Testis (tissue), 3 donors: ENCODE results near the gene ECHDC3. TPM values are rescaled to one million over a fixed set of nuclear protein-coding genes. Genes with fewer than 3 reads are reported as not detected.
A peak's percentile ranks its signal among the peaks of the same experiment; 100 is the strongest.

Source experiments
- DNase-seq: peaks from one replicate; pipeline ENCODE4 v3.0.0-alpha.2; 2019
- H3K27ac ChIP-seq, 2 donors: fragments of 200-600 bp; sonication (generic); one replicate each; pipeline ENCODE4 v1.5.1; 2019
- H3K27me3 ChIP-seq: fragments of 200-600 bp; sonication (generic); one replicate; pipeline ENCODE4 v1.5.1; 2019
- H3K36me3 ChIP-seq: fragments of 200-600 bp; sonication (generic); one replicate; pipeline ENCODE4 v1.5.1; 2017; ENCODE audit warnings: low read depth; ENCODE audit errors: missing control alignments
- H3K4me1 ChIP-seq: fragments of 200-600 bp; sonication (generic); one replicate; pipeline ENCODE4 v1.5.1; 2019
- H3K4me3 ChIP-seq, 2 donors: fragments of 200-600 bp; sonication (generic); one replicate each; pipeline ENCODE4 v1.5.1; 2017 to 2019
- H3K9me3 ChIP-seq: fragments of 200-600 bp; sonication (generic); one replicate; pipeline ENCODE4 v1.5.1; 2017
- CTCF ChIP-seq, 3 experiments: fragments of 450-650 bp in 2 of 3; fragments of 200-600 bp in 1 of 3; sonication (generic) in 1 of 3; IDR thresholded peaks; one replicate each; pipeline ENCODE4 v1.5.1; 2016 to 2019; ENCODE audit warnings: antibody characterized with exemption in 3 of 3, mild to moderate bottlenecking in 2 of 3, moderate library complexity in 1 of 3
- POLR2A ChIP-seq: fragments of 450-650 bp; IDR thresholded peaks from one replicate; pipeline ENCODE4 v1.6.1; 2017; ENCODE audit warnings: antibody characterized with exemption, mild to moderate bottlenecking, moderate library complexity
- WGBS, 2 donors: methylation state at CpG; one replicate each; pipeline ENCODE4 v1.1.5; 2018; 5-methylcytosine and 5-hydroxymethylcytosine counted together
- intact Hi-C: fragments of 100-400 bp; cut with DNase I; formaldehyde crosslinking; loops from one replicate; pipeline ENCODE4 v1.15.1; 2023; ENCODE audit warnings: low total_unique reads
- polyA plus RNA-seq: library from polyadenylated mRNA; stranded (reverse); fragments of 350-450 nt; fragmentation: Illumina TruSeq; extraction: RNeasy Lipid Tissue Mini Kit (QIAGEN cat#74804); gene quantifications from one replicate; pipeline ENCODE4 v1.2.3, GENCODE V29; 2014; ENCODE audit warnings: low read depth, low replicate concordance; ENCODE audit not compliant: insufficient read depth
- total RNA-seq, 2 donors: library from RNA; depleted of rRNA; stranded (reverse); fragments of >200 nt; gene quantifications; one replicate each; pipeline ENCODE4 v1.2.3, GENCODE V29; 2016

Gene ECHDC3
- total and polyA plus RNA-seq, 3 donors from 2014 or later = 32.5 to 83.8 (median 61.7) TPM

- no peak overlapping the region for H3K27ac ChIP-seq
- TF ChIP-seq CTCF (IDR thresholded peaks at IDR 0.05) = no peak
- no peak for TF ChIP-seq POLR2A
- H3K36me3 ChIP-seq = no peaks in the 10 kb centered on the region
- intact Hi-C loops = no loop called here
- no peaks in the 10 kb centered on the region for H3K9me3 ChIP-seq
- H3K27me3 ChIP-seq = no peaks in the 10 kb centered on the region
- no peak overlapping the region for H3K4me3 ChIP-seq
- no peak for DNase-seq
- H3K4me1 ChIP-seq = no peaks in the 10 kb centered on the region
- 90 to 97% methylated on average over 5 to 6 of the region's 6 CpGs for WGBS, 2 donors
These were observed 38.9 kb downstream of the ECHDC3 start for GRCh38 chr10:11781114-11781513.

GRCh38 chr10:11782793-11783557, 40.8 kb downstream of the ECHDC3 start:
- H3K27ac ChIP-seq = no peak overlapping the region
- H3K4me3 ChIP-seq = peak overlapping the region in 1 of 2 donors; percentile 9
- H3K27me3 ChIP-seq = no peaks in the 10 kb centered on the region
- TF ChIP-seq POLR2A = no peak
- peak; percentile 57 to 86 (median 60) for TF ChIP-seq CTCF (IDR thresholded peaks at IDR 0.05)
- no peaks in the 10 kb centered on the region for H3K4me1 ChIP-seq
- H3K36me3 ChIP-seq = no peaks in the 10 kb centered on the region
- WGBS, 2 donors = 57 to 64% methylated on average over 18 of the region's 18 CpGs
- no peaks in the 10 kb centered on the region for H3K9me3 ChIP-seq
- intact Hi-C loops = no loop called here
- DNase-seq = no peak

GRCh38 chr10:11783558-11783865, 41.3 kb downstream of the ECHDC3 start:
- H3K9me3 ChIP-seq = no peaks in the 10 kb centered on the region
- no peak overlapping the region for H3K27ac ChIP-seq
- no peaks in the 10 kb centered on the region for H3K27me3 ChIP-seq
- WGBS, 2 donors = 65 to 68% methylated on average over 3 to 7 of the region's 7 CpGs
- no peaks in the 10 kb centered on the region for H3K4me1 ChIP-seq
- no peak for DNase-seq
- peak overlapping the region in 1 of 2 donors; percentile 9 for H3K4me3 ChIP-seq
- no peak for TF ChIP-seq POLR2A
- no peak for TF ChIP-seq CTCF (IDR thresholded peaks at IDR 0.05)
- intact Hi-C loops = no loop called here
- H3K36me3 ChIP-seq = no peaks in the 10 kb centered on the region

GRCh38 chr10:11787374-11787773, 45.2 kb downstream of the ECHDC3 start:
- Histone ChIP-seq H3K9me3 (no peaks in the 10 kb centered on the region), H3K4me1 (no peaks in the 10 kb centered on the region), H3K27me3 (no peaks in the 10 kb centered on the region), H3K36me3 (no peaks in the 10 kb centered on the region), H3K4me3 (no peak overlapping the region), H3K27ac (no peak overlapping the region)
- intact Hi-C loops = no loop called here
- no peak for TF ChIP-seq CTCF (IDR thresholded peaks at IDR 0.05)
- no peak for TF ChIP-seq POLR2A
- WGBS, 2 donors = 80 to 92% methylated on average over 8 to 9 of the region's 9 CpGs
- no peak for DNase-seq

- Histone ChIP-seq H3K4me3 (no peak overlapping the region), H3K9me3 (no peaks in the 10 kb centered on the region), H3K4me1 (no peaks in the 10 kb centered on the region), H3K36me3 (no peaks in the 10 kb centered on the region), H3K27ac (no peak overlapping the region), H3K27me3 (no peaks in the 10 kb centered on the region)
- 65 to 79% methylated on average over 6 to 10 of the region's 10 CpGs for WGBS, 2 donors
- intact Hi-C loops = no loop called here
- no peak for DNase-seq
- TF ChIP-seq POLR2A = no peak
- no peak for TF ChIP-seq CTCF (IDR thresholded peaks at IDR 0.05)
These were observed 45.7 kb downstream of the ECHDC3 start for GRCh38 chr10:11787846-11788245.
